ENCODE measurements around the gene DCAF6.
A peak's percentile ranks its signal among the peaks of the same experiment; 100 is the strongest.

GRCh38 chr1:168084396-168085231, 148.1 kb downstream of the DCAF6 start:
- TF ChIP-seq POLR2A (IDR thresholded peaks at IDR 0.05) (no peak), CTCF (IDR thresholded peaks at IDR 0.05) (peak; percentile 48 to 87)
